ENCODE measurements around the gene FGF12. TPM values are rescaled to one million over a fixed set of nuclear protein-coding genes. Genes with fewer than 3 reads are reported as not detected.

Gene FGF12
- total RNA-seq, 2 experiments from 2014 or later, result not detected

- ATAC-seq (ENCODE audit: poor library complexity), result no peak
- no peak for TF ChIP-seq CTCF (IDR thresholded peaks at IDR 0.05)
- Mint-ChIP-seq H3K4me3 (no peak overlapping the region), H3K9me3 (no peaks in the 10 kb centered on the region), H3K27me3 (no peaks in the 10 kb centered on the region), H3K4me1 (ENCODE audit: low read depth) (no peaks in the 10 kb centered on the region), H3K27ac (no peak overlapping the region), H3K36me3 (ENCODE audit: low read depth) (no peaks in the 10 kb centered on the region)
- ChIA-PET POLR2A (no interaction called here), CTCF (no interaction called here)
- Histone ChIP-seq H3K36me3 (ENCODE audit: insufficient read depth, low read length) (no peaks in the 10 kb centered on the region), H3K4me3 (ENCODE audit: low read length) (no peak overlapping the region), H3K27ac (ENCODE audit: low read depth in 1 of 2, low read length in 2 of 2) (no peak overlapping the region), H3K4me1 (ENCODE audit: insufficient read depth, low read length) (no peaks in the 10 kb centered on the region), H3K27me3 (ENCODE audit: control insufficient read depth in 1 of 2, insufficient read depth in 2 of 2, low read length in 2 of 2) (no peaks in the 10 kb centered on the region), H3K9me3 (ENCODE audit: control insufficient read depth in 1 of 2, insufficient read depth in 1 of 2, low read length in 2 of 2) (no peaks in the 10 kb centered on the region)
- DNase-seq, result no peak
- intact Hi-C loops (cut with DNase I, micrococcal nuclease), result no loop called here
Measured at GRCh38 chr3:192372616-192373015, 354.7 kb downstream of the FGF12 start.

GRCh38 chr3:192371870-192372400 is 355.4 kb downstream of the FGF12 start:
- ChIA-PET CTCF (no interaction called here), POLR2A (no interaction called here)
- DNase-seq (no peak), ATAC-seq (ENCODE audit: poor library complexity) (no peak)
- no peak overlapping the region for H3K4me3 Mint-ChIP-seq
- Histone ChIP-seq H3K4me3 (ENCODE audit: low read length) (no peak overlapping the region), H3K27me3 (ENCODE audit: control insufficient read depth in 1 of 2, insufficient read depth in 2 of 2, low read length in 2 of 2) (no peaks in the 10 kb centered on the region), H3K27ac (ENCODE audit: low read depth in 1 of 2, low read length in 2 of 2) (no peak overlapping the region), H3K9me3 (ENCODE audit: control insufficient read depth in 1 of 2, insufficient read depth in 1 of 2, low read length in 2 of 2) (no peaks in the 10 kb centered on the region), H3K4me1 (ENCODE audit: insufficient read depth, low read length) (no peaks in the 10 kb centered on the region), H3K36me3 (ENCODE audit: insufficient read depth, low read length) (no peaks in the 10 kb centered on the region)
- no peak overlapping the region for H3K27ac Mint-ChIP-seq
- no peak for TF ChIP-seq CTCF (IDR thresholded peaks at IDR 0.05)
- H3K9me3 Mint-ChIP-seq, result no peaks in the 10 kb centered on the region
- H3K27me3 Mint-ChIP-seq, result no peaks in the 10 kb centered on the region
- H3K36me3 Mint-ChIP-seq (ENCODE audit: low read depth), result no peaks in the 10 kb centered on the region
- no peaks in the 10 kb centered on the region for H3K4me1 Mint-ChIP-seq (ENCODE audit: low read depth)
- intact Hi-C loops (cut with DNase I, micrococcal nuclease), result no loop called here

GRCh38 chr3:192367616-192368015 is 359.7 kb downstream of the FGF12 start:
- Mint-ChIP-seq H3K27ac (no peak overlapping the region), H3K4me1 (ENCODE audit: low read depth) (no peaks in the 10 kb centered on the region), H3K36me3 (ENCODE audit: low read depth) (no peaks in the 10 kb centered on the region), H3K27me3 (no peaks in the 10 kb centered on the region), H3K4me3 (no peak overlapping the region), H3K9me3 (no peaks in the 10 kb centered on the region)
- Histone ChIP-seq H3K9me3 (ENCODE audit: control insufficient read depth in 1 of 2, insufficient read depth in 1 of 2, low read length in 2 of 2) (no peaks in the 10 kb centered on the region), H3K27me3 (ENCODE audit: control insufficient read depth in 1 of 2, insufficient read depth in 2 of 2, low read length in 2 of 2) (no peaks in the 10 kb centered on the region), H3K4me3 (ENCODE audit: low read length) (no peak overlapping the region), H3K36me3 (ENCODE audit: insufficient read depth, low read length) (no peaks in the 10 kb centered on the region), H3K27ac (ENCODE audit: low read depth in 1 of 2, low read length in 2 of 2) (no peak overlapping the region), H3K4me1 (ENCODE audit: insufficient read depth, low read length) (no peaks in the 10 kb centered on the region)
- TF ChIP-seq CTCF (IDR thresholded peaks at IDR 0.05), result no peak
- ChIA-PET CTCF (no interaction called here), POLR2A (no interaction called here)
- intact Hi-C loops (cut with DNase I, micrococcal nuclease), result no loop called here
- ATAC-seq (ENCODE audit: poor library complexity) (no peak), DNase-seq (no peak)
